ENCODE results near the gene ZNF784.

ZNF784 gene

GRCh38 chr19:55670280-55671053, 46.1 kb upstream of the ZNF784 start:
- no peak for DNase-seq (ENCODE audit: low read depth, low spot score)
- ChIA-PET POLR2A (interaction anchor here (1.5 kb wide), 1 partner anchor 16 kb away, joined by 7 read pairs; the partner anchor contains the start of gene U2AF2), CTCF (interaction anchor here (0.8 to 2.4 kb wide), 7 partner anchors 12 to 43 kb away, joined by 3 to 32 read pairs (median 7); partner anchors contain the start of gene CCDC106)
- no peak overlapping the region for H3K4me3 ChIP-seq (ENCODE audit: low read depth, low read length)
- no peak for TF ChIP-seq CTCF (IDR thresholded peaks at IDR 0.05; ENCODE audit: insufficient read depth, low read length, missing control alignments)

DNA sequence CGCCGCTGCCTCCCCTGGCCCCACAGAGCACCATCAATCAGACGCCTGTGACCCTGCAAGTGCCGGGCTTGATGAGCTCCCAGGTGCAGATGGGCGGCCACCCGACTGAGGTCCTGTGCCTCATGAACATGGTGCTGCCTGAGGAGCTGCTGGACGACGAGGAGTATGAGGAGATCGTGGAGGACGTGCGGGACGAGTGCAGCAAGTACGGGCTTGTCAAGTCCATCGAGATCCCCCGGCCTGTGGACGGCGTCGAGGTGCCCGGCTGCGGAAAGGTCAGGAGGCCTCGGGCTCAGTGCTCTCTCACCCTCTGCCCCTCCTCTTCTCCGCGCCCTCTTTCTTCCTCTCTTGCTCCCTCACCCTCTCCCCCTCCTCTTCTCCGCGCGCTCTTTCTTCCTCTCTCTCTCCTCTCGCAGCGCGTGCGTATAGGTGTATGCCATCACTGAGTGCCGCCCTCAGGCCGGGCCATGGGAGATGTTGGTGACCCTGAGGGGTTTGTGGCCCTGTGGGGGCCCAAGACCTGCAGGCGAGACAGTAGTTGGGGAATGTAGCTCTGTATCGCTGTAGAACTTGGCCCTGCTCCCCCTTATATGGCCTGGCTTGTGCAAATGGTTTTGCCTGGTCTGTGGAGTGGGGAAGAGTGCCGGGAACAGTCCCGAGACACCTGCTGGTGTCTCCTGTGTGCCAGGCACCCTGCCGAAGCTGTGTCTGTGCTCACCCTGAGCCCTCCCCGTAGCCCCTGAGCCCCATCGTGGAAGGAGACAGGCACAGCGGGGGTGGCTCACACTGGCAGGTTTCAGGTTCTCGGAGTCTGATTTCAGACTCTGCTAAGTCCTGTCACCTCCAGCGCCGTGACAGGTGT, 45.3 kb upstream of the ZNF784 start:
- ChIA-PET CTCF (interaction anchor here (1.3 kb wide), 1 partner anchor 10 kb away, joined by 4 read pairs; no protein-coding TSS in a partner anchor), POLR2A (interaction anchor here (0.6 kb wide), 1 partner anchor 423 kb away, joined by 3 read pairs; no protein-coding TSS in a partner anchor)
- H3K4me3 ChIP-seq (ENCODE audit: low read depth, low read length), result no peak overlapping the region
- no peak for DNase-seq (ENCODE audit: low read depth, low spot score)
- TF ChIP-seq CTCF (IDR thresholded peaks at IDR 0.05; ENCODE audit: insufficient read depth, low read length, missing control alignments), result no peak

- no peak for DNase-seq (ENCODE audit: low read depth, low spot score)
- no peak for TF ChIP-seq CTCF (IDR thresholded peaks at IDR 0.05; ENCODE audit: insufficient read depth, low read length, missing control alignments)
- POLR2A ChIA-PET, result no interaction called here
- CTCF ChIA-PET, result interaction anchor here (0.7 to 1.9 kb wide), 3 partner anchors 9 to 244 kb away, joined by 3 to 4 read pairs (median 4); no protein-coding TSS in a partner anchor
- no peak overlapping the region for H3K4me3 ChIP-seq (ENCODE audit: low read depth, low read length)
These were observed 44.4 kb upstream of the ZNF784 start for GRCh38 chr19:55668603-55669348.

GRCh38 chr19:55667958-55668357, 43.6 kb upstream of the ZNF784 start:
- POLR2A ChIA-PET, result no interaction called here
- CTCF ChIA-PET, result interaction anchor here (1.9 to 2.3 kb wide), 3 partner anchors 11 to 35 kb away, joined by 4 to 8 read pairs (median 8); no protein-coding TSS in a partner anchor
- no peak for TF ChIP-seq CTCF (IDR thresholded peaks at IDR 0.05; ENCODE audit: insufficient read depth, low read length, missing control alignments)
- H3K4me3 ChIP-seq (ENCODE audit: low read depth, low read length), result no peak overlapping the region
- DNase-seq (ENCODE audit: low read depth, low spot score), result no peak

- ChIA-PET POLR2A (no interaction called here), CTCF (interaction anchor here (1.9 to 2.3 kb wide), 3 partner anchors 11 to 35 kb away, joined by 4 to 8 read pairs (median 8); no protein-coding TSS in a partner anchor)
- no peak for TF ChIP-seq CTCF (IDR thresholded peaks at IDR 0.05; ENCODE audit: insufficient read depth, low read length, missing control alignments)
- no peak overlapping the region for H3K4me3 ChIP-seq (ENCODE audit: low read depth, low read length)
- DNase-seq (ENCODE audit: low read depth, low spot score), result no peak
These were observed 43.1 kb upstream of the ZNF784 start for GRCh38 chr19:55667511-55667910.
